CD4-positive, alpha-beta T cell treated with Interleukin-21 for 1 hour (primary cell): ENCODE results near the gene PTGS2.
A peak's percentile ranks its signal among the peaks of the same experiment; 100 is the strongest.

Experiments
- DNase-seq: peaks from one replicate; pipeline ENCODE4 v3.0.0-alpha.2; 2020

Gene PTGS2

GRCh38 chr1:186680245-186681061 is at the start of gene PTGS2:
TSS of gene PTGS2 (minus strand) at chr1:186680423. CDS start at chr1:186680290, 133 bp downstream.
- peak; percentile 34 for DNase-seq

GRCh38 chr1:186722711-186723309 is 42.6 kb upstream of the PTGS2 start:
- peak; percentile 18 for DNase-seq

- DNase-seq = no peak
Measured at GRCh38 chr1:186717286-186717685, 37.1 kb upstream of the PTGS2 start.

- no peak for DNase-seq
Measured at GRCh38 chr1:186715887-186716809, 35.9 kb upstream of the PTGS2 start.

GRCh38 chr1:186710696-186711095 is 30.5 kb upstream of the PTGS2 start:
- DNase-seq = no peak

- DNase-seq = no peak
Measured at GRCh38 chr1:186708694-186709097, 28.5 kb upstream of the PTGS2 start.

GRCh38 chr1:186703209-186703766 is 23.1 kb upstream of the PTGS2 start:
- no peak for DNase-seq

- DNase-seq = no peak
Measured at GRCh38 chr1:186700722-186701121, 20.5 kb upstream of the PTGS2 start.

- no peak for DNase-seq
Measured at GRCh38 chr1:186699519-186699918, 19.3 kb upstream of the PTGS2 start.

GRCh38 chr1:186689907-186690306 is 9.7 kb upstream of the PTGS2 start:
- DNase-seq = no peak

- no peak for DNase-seq
Measured at GRCh38 chr1:186689376-186689775, 9.2 kb upstream of the PTGS2 start.

GRCh38 chr1:186683652-186684410 is 3.6 kb upstream of the PTGS2 start:
- no peak for DNase-seq

GRCh38 chr1:186682736-186683135 is 2.5 kb upstream of the PTGS2 start:
- no peak for DNase-seq

GRCh38 chr1:186681801-186682200 is 1.6 kb upstream of the PTGS2 start:
- no peak for DNase-seq

GRCh38 chr1:186681121-186681520 is 898 bp upstream of the PTGS2 start:
- no peak for DNase-seq

GRCh38 chr1:186679924-186680244 is 339 bp downstream of the PTGS2 start:
- no peak for DNase-seq

- DNase-seq = no peak
Measured at GRCh38 chr1:186678155-186678554, 2.1 kb downstream of the PTGS2 start.

- no peak for DNase-seq
Measured at GRCh38 chr1:186672596-186672995, 7.6 kb downstream of the PTGS2 start.

- no peak for DNase-seq
Measured at GRCh38 chr1:186672131-186672530, 8.1 kb downstream of the PTGS2 start.

GRCh38 chr1:186671136-186671825 is 8.9 kb downstream of the PTGS2 start:
- DNase-seq = no peak

GRCh38 chr1:186670297-186671135 is 9.7 kb downstream of the PTGS2 start:
- DNase-seq = no peak
